ENCODE measurements around the gene VPS50.
A peak's percentile ranks its signal among the peaks of the same experiment; 100 is the strongest.

VPS50 gene, protein sequence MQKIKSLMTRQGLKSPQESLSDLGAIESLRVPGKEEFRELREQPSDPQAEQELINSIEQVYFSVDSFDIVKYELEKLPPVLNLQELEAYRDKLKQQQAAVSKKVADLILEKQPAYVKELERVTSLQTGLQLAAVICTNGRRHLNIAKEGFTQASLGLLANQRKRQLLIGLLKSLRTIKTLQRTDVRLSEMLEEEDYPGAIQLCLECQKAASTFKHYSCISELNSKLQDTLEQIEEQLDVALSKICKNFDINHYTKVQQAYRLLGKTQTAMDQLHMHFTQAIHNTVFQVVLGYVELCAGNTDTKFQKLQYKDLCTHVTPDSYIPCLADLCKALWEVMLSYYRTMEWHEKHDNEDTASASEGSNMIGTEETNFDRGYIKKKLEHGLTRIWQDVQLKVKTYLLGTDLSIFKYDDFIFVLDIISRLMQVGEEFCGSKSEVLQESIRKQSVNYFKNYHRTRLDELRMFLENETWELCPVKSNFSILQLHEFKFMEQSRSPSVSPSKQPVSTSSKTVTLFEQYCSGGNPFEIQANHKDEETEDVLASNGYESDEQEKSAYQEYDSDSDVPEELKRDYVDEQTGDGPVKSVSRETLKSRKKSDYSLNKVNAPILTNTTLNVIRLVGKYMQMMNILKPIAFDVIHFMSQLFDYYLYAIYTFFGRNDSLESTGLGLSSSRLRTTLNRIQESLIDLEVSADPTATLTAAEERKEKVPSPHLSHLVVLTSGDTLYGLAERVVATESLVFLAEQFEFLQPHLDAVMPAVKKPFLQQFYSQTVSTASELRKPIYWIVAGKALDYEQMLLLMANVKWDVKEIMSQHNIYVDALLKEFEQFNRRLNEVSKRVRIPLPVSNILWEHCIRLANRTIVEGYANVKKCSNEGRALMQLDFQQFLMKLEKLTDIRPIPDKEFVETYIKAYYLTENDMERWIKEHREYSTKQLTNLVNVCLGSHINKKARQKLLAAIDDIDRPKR
- 79.4 to 81.1 reads per million in 2 donors for total RNA-seq

DNA sequence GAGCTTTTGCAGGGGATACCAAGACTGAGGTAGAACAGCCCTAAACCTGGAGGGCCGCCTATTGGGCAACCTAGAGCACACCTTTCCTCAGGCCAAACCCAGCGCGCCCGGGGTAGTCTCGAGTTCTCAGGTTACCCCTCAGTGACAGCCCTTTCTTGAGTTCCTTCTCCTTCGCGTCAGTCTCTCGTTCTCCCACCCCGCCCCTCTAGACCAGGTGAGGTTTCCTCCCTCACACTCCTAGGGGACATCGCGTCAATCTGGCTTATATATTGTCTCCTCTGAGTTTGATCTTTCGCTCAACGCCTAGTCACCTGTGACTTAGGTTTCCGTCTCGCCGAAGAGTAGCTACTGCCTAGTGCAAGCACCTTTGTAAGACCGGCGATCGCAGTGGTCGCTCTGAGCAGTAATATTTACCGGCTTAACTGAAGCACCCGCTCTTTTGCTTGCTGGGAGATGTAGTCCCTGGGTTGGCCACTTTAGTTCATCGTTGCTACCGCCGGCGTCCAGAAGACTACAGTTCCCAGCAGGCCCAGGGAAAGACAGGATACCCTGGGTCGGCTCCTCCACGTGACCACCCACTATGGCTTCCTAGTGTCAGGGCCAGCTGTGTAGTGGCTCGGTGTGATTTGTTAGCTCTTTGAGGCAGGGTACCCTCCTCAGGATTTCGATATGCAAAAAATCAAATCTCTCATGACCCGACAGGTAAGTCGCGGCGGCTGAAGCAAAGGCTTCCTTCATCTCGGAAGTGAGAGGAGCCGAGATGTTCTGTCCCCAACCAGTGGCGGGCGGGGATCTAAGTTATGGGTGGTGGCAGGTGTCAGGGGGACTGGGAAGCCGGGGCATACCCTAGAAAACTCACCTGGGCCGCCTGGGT, at the start of gene VPS50:
Gene VPS50, plus strand, starts transcription at position 568 of the 874 bp plus-strand sequence. Its CDS starts 102 bp downstream, at position 670.
- DNase-seq, result peak; percentile 7

DNA sequence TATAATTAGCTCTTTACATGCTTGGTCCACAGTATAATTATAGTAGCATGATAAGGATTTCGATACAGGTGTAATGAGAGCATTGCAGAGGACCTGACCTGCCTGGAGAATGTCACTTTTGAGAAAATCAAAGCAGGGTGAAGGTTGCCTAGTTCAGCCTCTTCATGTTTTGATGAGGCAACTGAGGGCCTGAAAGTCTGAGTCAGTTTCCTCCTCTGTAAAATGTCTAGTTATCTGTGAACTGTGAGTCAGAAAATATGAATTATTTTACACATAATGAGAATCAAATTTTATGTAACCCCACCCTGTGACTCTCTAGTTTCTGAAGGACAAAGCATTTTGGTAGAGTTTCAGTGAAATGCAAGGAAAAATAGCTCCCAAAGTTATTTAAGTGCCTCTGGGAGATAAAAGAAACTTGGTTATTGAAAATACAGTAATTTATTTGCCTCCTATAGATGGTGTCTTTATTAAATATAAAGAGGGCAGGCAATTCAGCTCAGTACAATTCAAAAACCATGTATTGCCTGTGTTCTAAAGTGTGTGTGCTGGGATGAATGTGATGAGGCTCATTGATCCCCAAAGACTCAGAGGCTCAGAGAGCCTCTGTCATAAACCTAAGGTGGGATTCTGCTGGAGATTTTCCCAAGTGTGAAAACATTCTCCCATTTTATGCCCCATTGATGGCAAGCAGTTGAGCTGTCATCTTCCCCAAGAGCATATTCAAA, 46.7 kb upstream of the VPS50 start:
- no peak for DNase-seq

DNA sequence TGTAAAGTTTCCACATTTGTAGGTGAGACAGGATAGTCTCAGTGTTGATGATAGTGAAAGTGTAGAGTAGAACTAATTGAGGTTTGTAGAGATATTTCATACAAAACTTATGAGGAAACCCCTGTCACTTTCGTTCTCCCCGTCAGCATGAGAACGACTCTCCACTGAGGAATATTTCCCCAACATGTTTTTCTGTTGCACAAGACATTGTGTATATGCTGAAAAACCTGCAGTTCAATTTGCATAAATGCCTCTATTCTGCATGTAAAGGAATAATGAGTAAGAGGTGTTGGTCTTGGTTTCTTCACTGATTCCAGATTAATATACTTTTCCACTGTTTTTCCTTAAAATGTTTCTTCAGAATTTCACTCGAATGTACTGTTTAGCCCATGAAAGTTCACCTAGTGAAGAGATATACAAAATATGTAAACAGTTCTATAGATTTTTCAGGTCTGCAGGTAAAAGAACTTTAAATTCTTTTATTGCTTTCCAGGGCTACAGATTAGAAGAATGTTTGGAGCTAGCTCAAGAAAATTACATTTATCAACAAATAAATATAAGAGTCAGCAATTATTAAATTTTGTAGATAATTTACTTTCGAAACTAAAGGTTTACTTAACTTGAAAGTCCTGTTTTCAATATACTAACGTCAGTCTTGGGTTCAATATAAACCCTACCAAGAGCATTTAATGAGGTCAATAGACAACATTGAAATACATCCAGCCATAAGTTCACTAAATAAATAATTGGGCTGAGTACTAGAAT, 43.1 kb upstream of the VPS50 start:
- no peak for DNase-seq

DNA sequence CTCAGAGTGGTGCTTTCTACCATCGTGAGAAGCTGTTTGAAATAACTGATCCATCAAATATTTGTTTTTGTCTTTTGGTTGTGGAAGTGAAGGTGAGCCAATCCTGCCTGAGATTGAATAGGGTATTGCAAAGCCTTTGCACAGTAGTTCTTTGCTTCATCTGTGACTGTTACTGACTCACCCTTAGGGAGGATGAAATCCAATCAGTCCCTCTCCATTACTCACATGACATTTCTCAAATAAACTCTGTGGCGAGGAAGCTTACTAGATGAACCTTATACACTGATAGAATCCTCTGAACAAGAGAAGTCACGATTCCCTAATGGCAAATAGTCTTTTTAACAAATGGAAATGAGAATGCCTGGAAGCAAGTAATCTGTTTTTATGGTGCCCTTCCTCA, 37.8 kb upstream of the VPS50 start:
- DNase-seq, result no peak

DNA sequence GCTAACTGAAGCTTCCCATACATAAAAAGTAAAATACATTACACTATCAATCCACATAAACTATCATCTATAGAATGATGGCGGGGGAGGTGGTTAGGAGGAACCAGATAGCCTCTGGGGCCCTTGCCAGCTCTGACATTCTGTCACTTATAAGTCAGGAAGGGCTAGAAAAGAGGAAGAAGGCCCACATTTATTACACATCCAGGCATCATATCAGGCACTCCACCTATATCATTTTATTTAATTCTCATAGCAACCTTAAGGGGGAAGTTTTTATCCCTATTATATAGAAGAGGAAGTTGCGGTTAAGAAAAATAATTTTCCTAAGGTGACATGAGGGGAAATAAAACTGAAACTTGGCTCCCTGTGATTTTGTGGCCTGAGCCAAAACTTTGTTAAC, 35.8 kb upstream of the VPS50 start:
- DNase-seq, result no peak

DNA sequence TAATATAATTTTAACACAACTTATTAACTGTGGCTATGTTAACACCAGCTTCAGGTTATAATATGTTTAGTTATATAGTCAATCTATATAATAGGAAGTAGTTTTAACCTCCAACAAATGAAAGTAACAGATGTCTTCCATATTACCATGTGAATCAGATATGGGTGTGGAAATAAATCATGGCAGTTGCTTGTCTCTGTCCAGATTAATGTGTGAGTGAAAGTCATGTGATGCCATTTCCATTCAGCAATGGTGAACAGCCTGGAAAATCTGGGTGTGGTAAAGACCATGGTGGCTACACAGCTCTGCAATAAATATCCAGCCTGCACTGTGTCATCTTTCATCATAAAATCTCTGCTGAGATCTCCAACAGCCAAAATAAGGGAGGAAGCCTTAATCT, 33.7 kb upstream of the VPS50 start:
- no peak for DNase-seq

DNA sequence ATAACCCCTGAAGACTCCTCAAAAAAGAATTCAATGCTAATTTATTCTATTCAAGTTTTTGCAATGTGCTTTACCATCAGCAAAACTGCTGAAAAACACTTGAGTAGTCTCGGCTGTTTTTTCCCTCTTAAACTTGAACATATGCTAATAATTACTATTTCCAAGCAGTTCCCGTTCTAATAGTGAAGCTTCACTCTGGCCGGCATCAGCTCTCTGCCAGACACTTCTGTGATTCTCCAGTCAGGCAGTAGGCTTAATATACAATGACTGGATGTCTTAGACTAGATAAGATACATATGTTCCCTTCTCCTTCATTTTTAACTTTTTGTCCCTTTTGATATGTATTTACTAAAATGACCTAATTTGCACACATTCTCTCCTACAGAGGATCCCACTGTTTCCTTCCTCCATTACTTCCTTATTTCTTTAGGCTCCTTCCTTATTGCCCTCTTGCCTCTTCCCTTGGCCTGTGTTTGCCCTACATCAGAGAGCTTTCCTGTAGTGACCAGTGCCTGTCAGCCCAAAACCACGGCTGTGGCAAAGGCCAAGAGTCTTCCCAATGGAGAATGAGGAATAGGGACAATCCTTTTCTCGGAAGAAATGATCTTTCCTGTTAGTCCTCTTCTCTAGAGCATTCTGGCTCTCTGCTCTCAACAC, 29.4 kb upstream of the VPS50 start:
- no peak for DNase-seq

DNA sequence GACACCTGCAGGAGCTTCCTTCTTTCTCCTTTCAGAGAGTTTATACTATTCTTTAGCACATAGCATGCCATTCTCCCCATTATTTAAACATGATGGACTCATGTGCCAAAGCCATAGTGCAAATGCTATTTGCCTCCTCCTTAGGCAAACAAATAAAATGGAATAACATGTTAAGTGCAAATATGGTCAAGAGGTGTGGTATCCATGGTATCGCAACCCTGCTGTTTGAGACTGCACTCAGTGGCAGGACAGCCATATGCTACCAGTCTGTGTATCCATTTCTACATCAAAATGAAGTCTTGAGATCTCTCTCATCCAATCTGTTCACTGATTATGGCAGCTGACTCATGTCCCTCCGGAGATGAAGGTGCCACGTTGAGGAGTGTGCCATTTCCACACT, 28.7 kb upstream of the VPS50 start:
- DNase-seq, result no peak

DNA sequence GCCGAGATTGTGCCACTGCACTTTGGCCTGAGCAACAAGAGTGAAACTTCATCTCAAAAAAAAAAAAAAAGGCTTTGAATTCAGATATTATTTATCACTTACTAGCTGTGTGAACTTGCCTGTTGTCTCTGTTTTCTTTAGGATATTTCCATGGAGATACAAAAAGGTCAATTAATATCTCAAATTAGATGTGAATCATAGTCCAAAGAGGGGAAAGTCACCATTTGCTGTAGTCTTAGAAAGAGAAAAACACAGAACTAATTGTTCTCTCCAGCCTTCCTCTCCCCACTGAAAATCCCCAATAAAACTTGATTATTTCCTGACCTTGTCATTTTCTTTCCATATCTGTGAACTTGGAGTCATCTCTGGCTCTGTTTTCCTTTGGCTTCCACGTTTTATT, 27.1 kb upstream of the VPS50 start:
- no peak for DNase-seq

DNA sequence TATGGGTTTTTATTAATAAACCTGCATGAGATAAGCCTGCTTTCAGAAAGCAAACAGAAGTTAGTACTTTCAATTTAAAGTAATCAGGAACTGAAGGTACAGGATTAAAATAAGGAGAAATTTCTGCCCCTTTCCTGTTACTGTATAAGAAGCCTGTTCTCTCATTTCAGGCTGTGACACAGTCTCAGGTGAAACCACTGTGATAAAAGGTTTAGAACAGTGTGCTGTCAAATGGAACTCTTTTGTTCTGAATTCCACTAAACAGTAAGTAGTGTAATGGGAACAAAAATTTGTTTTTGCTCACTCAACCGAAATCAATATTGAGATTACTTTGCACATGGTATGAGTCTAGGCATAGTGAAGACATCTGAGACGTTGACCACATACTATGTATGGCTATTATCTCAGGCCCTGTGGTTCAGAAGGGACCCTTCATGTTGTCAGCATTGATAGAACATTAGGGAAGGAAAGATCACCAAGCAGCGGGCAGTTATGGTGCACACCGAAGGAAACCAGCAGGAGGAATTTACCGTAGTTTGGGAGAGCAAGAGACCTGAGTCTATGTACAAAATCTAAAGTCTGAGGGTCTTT, 20.8 kb upstream of the VPS50 start:
- no peak for DNase-seq

DNA sequence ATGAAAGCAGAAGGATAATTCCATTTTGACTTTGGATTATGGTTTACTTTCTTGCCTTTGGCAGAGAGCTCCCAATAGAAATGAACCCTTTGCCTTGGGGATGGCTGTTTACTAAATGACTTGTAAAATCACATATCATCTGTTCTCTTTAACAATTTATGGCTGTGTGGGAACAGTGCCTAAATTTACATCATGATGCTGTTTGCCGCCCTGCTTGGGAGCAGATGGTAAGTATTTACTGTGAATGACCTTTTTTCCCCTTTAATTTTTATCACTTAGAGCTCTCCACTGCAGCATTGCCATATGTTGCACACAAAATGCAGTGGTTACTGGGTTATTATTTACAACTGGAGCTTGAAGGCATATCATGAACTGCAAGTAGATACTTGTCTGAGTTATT, 19.3 kb upstream of the VPS50 start:
- no peak for DNase-seq

DNA sequence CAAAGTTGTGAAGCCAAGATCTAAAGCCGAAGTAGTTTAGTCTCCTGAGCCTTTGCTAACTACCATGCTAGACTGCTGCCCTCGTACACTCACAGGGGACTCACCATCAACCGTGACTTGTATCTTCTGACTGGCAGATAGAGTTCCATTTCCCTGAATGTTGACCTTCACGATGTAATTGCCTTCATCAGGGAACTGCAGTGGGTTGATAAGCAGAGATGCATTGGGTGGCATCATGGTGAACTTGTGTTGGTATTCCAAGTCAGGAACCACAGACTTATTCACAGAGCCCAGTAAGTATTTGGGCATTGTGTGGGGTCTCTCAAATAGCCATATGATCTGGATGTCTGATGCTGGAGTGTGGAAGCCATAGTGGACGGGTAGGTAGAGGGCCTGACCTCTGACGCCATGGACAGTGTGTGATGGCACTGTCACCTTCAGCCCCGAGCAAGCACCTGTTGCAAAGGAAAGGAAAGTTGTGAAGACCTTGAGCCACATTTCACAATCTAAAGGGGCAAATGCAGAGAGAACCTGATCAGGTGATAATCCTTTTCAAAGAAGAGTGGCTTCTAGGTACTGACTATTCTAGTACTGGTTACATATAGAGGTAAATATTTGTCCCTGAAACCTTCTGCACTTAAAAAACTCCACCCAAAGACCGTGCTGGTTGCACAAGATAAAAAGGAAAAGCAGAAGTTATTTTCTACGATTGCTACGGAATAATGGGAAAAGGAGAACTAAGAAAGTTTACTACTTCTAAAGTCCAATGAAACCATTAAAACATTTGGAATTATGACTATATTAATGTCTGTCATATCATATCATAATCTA, 13.0 kb upstream of the VPS50 start:
- DNase-seq, result no peak

DNA sequence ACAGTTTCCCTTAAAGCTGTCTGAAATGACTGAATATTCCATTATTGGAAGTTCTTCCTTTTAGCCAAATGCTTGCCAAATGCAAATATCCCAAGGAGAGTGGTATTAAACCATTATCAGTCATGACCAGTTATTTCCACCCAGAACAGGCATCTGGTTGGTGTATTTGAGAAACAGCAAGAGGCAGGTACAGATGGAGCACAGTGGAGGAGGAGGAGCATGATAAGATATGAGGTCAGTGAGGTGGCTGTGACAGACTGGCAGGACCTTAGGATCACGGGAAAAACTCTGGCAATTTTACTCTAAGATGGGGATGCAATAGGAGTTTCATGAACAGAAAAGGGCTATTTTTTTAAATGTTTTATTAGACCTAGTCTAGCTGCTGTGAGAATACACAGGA, 12.3 kb upstream of the VPS50 start:
- DNase-seq, result no peak

DNA sequence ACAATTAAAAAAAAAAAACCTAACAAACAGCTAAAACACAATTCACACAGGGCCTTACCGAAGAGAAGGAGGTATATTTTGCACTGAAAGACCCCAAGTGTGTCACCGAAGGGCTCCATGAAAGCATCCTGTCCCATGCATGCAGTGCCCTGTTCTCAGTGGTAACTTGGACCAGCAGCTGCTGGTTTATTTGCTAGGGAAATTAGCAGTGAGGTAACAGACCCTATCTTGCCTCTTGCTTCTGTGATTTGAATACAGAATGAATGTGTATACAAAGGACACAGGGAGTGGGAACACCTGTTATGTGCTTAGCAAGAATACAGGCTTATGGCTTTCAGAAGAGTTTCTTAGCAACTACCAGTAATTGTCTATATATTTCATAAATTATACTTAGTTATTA, 5.9 kb upstream of the VPS50 start, which contains the start of gene HEPACAM2:
Gene HEPACAM2, minus strand, starts transcription at position 160 of the 400 bp plus-strand sequence.
- no peak for DNase-seq

DNA sequence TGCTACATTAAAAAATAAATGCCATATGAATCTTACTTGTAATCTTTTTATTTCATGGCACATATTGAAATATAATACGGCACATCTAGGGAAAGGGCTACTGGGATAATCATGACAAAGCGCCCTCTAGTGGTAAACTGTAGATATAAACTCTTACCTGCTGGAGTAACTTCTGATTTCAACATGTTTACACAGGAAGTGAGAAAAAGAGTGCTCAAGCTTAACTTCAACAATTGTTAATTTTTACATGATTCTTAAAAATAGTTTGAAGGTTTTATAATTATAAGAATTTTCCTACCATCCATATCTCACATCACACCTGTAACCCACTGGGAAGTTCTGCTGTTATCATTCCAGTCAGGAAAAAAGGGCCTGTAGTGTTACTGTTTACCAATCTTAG, 3.9 kb upstream of the VPS50 start:
- DNase-seq, result no peak

DNA sequence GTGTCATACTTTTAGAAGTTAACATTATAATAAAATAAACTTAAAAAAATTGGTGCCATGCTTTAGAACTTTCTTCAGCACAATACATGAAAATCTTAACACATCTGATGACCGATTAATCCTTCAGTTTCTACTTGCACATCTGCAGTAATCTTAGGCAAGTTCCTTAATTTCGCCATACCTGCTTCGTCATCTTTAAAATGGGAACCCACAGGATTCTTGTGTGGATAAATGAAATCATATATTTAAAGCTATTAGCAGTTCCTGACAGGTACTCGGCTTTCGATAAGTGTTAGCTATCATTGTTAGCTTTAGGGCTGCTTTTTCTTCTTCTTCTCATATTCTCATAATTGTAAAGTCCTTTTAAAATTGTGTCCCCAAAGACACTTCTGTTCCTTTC, 907 bp upstream of the VPS50 start:
- no peak for DNase-seq

DNA sequence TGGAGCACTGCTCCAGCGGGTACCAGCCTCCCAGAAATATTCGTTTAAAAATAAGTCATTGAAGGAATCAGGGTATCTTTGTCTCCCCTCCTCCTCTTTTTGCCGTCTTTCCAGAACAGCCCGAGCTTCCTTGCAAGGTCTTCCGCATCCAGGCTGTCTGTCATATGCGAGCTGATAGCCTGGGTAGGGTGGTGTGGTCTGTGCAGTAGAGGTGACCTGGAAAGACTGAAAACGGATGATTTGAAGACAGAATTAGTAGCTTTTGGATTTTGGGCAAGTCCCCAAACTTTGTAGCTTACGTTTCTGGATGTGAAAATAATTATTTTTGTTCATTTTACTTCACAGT, 480 bp downstream of the VPS50 start:
- DNase-seq, result no peak

DNA sequence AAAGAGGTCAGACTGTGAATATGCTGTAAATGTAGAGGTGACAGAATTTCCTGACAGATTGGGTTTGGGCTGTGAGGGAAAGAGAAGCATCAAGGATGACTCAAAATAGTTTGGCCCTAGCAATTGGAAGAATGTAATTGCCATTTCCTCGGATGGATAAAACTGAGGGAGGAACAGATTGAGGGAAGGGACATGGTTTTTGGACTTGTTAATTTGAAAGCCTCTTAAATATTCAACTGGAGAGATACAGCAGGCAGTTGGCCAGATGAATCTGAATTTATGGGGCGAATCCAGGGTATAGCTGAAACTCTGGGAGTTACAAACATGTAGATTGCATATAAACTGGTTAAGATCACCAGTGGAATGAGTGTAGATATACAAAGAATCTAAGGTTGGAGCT, 3.4 kb downstream of the VPS50 start:
- no peak for DNase-seq

DNA sequence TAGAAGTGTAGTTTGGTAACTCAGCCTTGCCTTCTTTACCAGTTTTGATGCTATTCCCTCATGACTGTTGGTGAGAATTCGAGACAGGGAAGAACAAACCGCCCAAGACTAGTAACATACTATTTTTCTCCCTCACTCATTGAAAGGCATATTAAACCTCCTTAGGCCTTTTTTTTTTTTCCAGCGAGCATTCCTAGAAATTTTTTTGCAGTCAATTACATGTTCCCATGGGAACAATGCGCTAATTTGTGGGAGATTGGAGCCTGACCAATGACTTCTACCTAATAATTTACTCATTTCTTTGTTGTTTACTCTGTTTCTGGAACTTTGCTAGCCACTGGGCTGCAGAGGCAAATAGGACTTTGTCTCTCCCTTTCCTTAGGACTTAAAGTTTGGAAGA, 6.0 kb downstream of the VPS50 start:
- no peak for DNase-seq
